ENCODE measurements around the gene RNU5D-1.

RNU5D-1 gene

DNA sequence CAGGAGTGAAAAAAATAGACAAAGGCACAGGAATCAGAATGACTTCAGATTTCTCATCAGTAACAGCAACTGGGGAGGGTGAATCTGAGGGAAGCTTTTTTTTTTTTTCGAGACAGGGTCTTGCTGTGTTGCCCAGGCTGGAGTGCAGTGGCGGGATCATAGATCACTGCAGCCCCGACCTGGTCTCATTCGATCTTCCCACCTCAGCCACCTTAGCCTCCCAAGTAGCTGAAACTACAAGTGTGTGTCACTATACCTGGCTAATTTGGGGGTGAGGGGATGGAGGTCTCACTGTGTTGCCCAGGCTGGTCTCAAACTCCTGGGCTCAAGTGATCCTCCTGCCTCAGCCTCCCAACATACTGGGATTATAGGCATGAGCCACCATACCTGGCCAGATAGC lies 45.8 kb downstream of the RNU5D-1 start:
- no peak for TF ChIP-seq CTCF (IDR thresholded peaks at IDR 0.05; ENCODE audit: insufficient read depth, low read length, missing control alignments)
- ChIA-PET POLR2A (no interaction called here), CTCF (interaction anchor here (1.3 to 1.7 kb wide), 3 partner anchors 9 to 38 kb away, joined by 4 read pairs; no protein-coding TSS in a partner anchor)
- no peak for DNase-seq (ENCODE audit: low read depth, low spot score)
- H3K4me3 ChIP-seq (ENCODE audit: low read depth, low read length) = no peak overlapping the region

- TF ChIP-seq CTCF (IDR thresholded peaks at IDR 0.05; ENCODE audit: insufficient read depth, low read length, missing control alignments) = no peak
- POLR2A ChIA-PET = no interaction called here
- H3K4me3 ChIP-seq (ENCODE audit: low read depth, low read length) = no peak overlapping the region
- CTCF ChIA-PET = interaction anchor here (1.3 to 1.7 kb wide), 5 partner anchors 8 to 37 kb away, joined by 4 to 6 read pairs (median 4); partner anchors contain the start of genes ARMH1 and TMEM53
- DNase-seq (ENCODE audit: low read depth, low spot score) = no peak
Observed at GRCh38 chr1:44684525-44684924, 46.4 kb downstream of the RNU5D-1 start.

GRCh38 chr1:44682883-44683265 lies 48.1 kb downstream of the RNU5D-1 start:
- POLR2A ChIA-PET = no interaction called here
- no peak for TF ChIP-seq CTCF (IDR thresholded peaks at IDR 0.05; ENCODE audit: insufficient read depth, low read length, missing control alignments)
- CTCF ChIA-PET = interaction anchor here (1.0 kb wide), 1 partner anchor 30 kb away, joined by 3 read pairs; no protein-coding TSS in a partner anchor
- no peak for DNase-seq (ENCODE audit: low read depth, low spot score)
- no peak overlapping the region for H3K4me3 ChIP-seq (ENCODE audit: low read depth, low read length)

DNA sequence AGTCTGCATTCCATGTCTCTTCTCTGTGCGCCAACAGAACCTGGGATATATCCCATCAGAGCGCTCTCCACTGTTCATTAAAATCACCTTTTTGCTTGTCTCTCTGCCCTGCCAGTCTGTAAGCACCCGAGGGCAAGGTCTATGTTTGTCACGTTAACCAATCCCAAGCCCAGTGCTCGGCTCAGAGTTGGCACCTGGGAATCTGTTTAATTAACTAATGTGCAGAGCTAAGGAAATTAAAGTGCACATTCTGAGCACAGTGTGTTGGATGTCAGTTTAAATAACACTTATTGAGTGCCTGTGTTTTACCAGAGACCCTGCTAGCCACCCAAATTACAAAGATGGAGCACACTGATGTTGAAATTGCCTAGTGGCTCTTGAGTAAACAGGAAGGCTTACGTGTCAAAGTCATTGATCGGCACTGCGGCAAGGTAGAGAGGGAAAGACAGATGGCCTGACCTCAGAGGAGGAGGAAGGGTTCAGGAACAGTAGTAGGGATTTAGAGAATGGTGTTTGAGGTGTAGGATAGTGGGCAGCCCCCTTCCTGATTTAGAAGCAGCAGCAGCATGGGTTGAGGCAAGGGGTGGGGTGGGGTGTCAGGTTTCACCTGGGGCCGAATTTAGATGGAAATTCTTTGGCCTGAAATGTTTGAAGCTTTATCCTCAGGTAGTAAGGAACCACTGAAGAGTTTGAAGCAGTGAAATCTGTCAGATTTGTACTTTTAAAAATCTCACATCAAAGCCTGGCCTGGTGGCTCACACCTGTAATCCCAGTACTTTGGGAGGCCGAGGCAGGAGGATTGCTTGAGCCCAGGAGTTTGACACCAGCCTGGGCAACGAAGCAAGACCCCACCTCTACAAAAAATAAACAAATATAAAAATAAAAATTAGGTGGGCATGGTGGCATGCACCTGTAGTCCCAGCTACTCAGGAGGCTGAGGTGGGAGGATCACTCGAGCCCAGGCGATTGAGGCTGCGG lies 48.8 kb downstream of the RNU5D-1 start:
- POLR2A ChIA-PET = no interaction called here
- H3K4me3 ChIP-seq (ENCODE audit: low read depth, low read length) = no peak overlapping the region
- CTCF ChIA-PET = interaction anchor here (0.9 to 1.0 kb wide), 2 partner anchors 31 to 49 kb away, joined by 3 read pairs; no protein-coding TSS in a partner anchor
- TF ChIP-seq CTCF (IDR thresholded peaks at IDR 0.05; ENCODE audit: insufficient read depth, low read length, missing control alignments) = no peak
- DNase-seq (ENCODE audit: low read depth, low spot score) = no peak

Measured in AG04449 (cell line).